OCI-LY3 (cell line): ENCODE results near the gene SLC25A10.
"Not testable (repeated sequence)": the region's sequence is repeated elsewhere in the genome, so short reads cannot be mapped to it uniquely, and the experiment has no call there.

Experiments
- EZH2phosphoT487 ChIP-seq: fragments of 200-600 bp; shearing (Covaris generic); IDR thresholded peaks from 2 replicates; pipeline ENCODE4 v1.6.1; 2018; ENCODE audit warnings: antibody characterized with exemption, mixed run types, low read depth
- TF ChIP-seq, protein P1 (sequence below): fragments of 200-600, 300-600 bp; sonication (generic); IDR thresholded peaks from 2 replicates; pipeline ENCODE4 v1.5.1; 2014; ENCODE audit warnings: antibody characterized with exemption, low read length, low read depth

GRCh38 chr17:81739593-81739992, 27.5 kb downstream of the SLC25A10 start:
- TF ChIP-seq, protein P1, sequence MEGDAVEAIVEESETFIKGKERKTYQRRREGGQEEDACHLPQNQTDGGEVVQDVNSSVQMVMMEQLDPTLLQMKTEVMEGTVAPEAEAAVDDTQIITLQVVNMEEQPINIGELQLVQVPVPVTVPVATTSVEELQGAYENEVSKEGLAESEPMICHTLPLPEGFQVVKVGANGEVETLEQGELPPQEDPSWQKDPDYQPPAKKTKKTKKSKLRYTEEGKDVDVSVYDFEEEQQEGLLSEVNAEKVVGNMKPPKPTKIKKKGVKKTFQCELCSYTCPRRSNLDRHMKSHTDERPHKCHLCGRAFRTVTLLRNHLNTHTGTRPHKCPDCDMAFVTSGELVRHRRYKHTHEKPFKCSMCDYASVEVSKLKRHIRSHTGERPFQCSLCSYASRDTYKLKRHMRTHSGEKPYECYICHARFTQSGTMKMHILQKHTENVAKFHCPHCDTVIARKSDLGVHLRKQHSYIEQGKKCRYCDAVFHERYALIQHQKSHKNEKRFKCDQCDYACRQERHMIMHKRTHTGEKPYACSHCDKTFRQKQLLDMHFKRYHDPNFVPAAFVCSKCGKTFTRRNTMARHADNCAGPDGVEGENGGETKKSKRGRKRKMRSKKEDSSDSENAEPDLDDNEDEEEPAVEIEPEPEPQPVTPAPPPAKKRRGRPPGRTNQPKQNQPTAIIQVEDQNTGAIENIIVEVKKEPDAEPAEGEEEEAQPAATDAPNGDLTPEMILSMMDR, result not testable (repeated sequence)
- not testable (repeated sequence) for TF ChIP-seq EZH2phosphoT487
